ENCODE measurements around the gene DGKI.
"Not testable (repeated sequence)": the region's sequence is repeated elsewhere in the genome, so short reads cannot be mapped to it uniquely, and the experiment has no call there.

DNA sequence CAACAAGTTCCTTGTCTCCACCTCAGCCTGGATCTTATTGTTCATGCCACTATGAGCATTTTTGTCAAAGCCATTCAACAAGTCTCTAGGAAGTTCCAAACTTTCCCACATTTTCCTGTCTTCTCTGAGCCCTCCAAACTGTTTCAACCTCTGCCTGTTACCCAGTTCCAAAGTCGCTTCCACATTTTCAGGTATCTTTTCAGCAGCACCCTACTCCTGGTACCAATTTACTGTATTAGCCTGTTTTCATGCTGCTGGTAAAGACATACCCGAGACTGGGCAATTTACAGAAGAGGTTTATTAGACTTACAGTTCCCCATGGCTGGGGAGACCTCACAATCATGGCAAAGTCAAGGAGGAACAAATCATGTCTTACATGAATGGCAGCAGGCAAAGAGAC lies 13.8 kb downstream of the DGKI start:
- TF ChIP-seq, protein P1, sequence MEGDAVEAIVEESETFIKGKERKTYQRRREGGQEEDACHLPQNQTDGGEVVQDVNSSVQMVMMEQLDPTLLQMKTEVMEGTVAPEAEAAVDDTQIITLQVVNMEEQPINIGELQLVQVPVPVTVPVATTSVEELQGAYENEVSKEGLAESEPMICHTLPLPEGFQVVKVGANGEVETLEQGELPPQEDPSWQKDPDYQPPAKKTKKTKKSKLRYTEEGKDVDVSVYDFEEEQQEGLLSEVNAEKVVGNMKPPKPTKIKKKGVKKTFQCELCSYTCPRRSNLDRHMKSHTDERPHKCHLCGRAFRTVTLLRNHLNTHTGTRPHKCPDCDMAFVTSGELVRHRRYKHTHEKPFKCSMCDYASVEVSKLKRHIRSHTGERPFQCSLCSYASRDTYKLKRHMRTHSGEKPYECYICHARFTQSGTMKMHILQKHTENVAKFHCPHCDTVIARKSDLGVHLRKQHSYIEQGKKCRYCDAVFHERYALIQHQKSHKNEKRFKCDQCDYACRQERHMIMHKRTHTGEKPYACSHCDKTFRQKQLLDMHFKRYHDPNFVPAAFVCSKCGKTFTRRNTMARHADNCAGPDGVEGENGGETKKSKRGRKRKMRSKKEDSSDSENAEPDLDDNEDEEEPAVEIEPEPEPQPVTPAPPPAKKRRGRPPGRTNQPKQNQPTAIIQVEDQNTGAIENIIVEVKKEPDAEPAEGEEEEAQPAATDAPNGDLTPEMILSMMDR (IDR thresholded peaks at IDR 0.05): not testable (repeated sequence)
- TF ChIP-seq POLR2A (IDR thresholded peaks at IDR 0.05): not testable (repeated sequence)

Data from stomach (tissue), 4 donors.